A549 (cell line): ENCODE measurements around the gene CALN1.

Experiments
- BHLHE40 ChIP-seq: IDR thresholded peaks from 2 replicates; pipeline ENCODE4 v1.6.1; 2012; ENCODE audit warnings: low read depth, low read length, inconsistent platforms
- CTCF ChIP-seq: fragments of >200 bp; sonication (Bioruptor Twin); formaldehyde crosslinking; IDR thresholded peaks from 3 replicates; pipeline ENCODE4 v1.5.1; 2016
- E2F6 ChIP-seq: IDR thresholded peaks from 2 replicates; pipeline ENCODE4 v1.6.1; 2012; ENCODE audit warnings: low read depth, borderline replicate concordance
- JUNB ChIP-seq: fragments of >200 bp; sonication (Bioruptor Twin); formaldehyde crosslinking; IDR thresholded peaks from 2 replicates; pipeline ENCODE4 v1.6.1; 2016
- MAFK ChIP-seq: fragments of 450-650 bp; IDR thresholded peaks from 2 replicates; pipeline ENCODE4 v1.6.1; 2014; ENCODE audit not compliant: partially characterized antibody
- RAD21 ChIP-seq, 2 experiments: fragments of >200 bp in 1 of 2; sonication (Bioruptor Twin) in 1 of 2; formaldehyde crosslinking in 1 of 2; IDR thresholded peaks in 1 of 2; conservative IDR thresholded peaks in 1 of 2; 2 replicates in 1 of 2; 3 replicates in 1 of 2; pipeline ENCODE4 v1.6.1; 2012 to 2018; ENCODE audit warnings: inconsistent platforms in 1 of 2

GRCh38 chr7:71885487-71885886 lies 526.7 kb downstream of the CALN1 start:
- TF ChIP-seq MAFK: peak; percentile 18
- no peak for TF ChIP-seq E2F6
- TF ChIP-seq CTCF: no peak
- no peak for TF ChIP-seq RAD21 (conservative IDR thresholded peaks at IDR 0.05 in 1 of 2, IDR thresholded peaks at IDR 0.05 in 1 of 2)
- no peak for TF ChIP-seq JUNB
- no peak for TF ChIP-seq BHLHE40
